Esophagus mucosa (tissue), 1 donor: ENCODE measurements around the gene TELO2. TPM values are rescaled to one million over a fixed set of nuclear protein-coding genes. Genes with fewer than 3 reads are reported as not detected.

Experiments
- ATAC-seq: fragments of 200-7000 bp; cut with Tn5 transposase; one replicate; pipeline ENCODE4 v1.9.1; 2020
- total RNA-seq: library from RNA; stranded (reverse); gene quantifications from one replicate; pipeline ENCODE4 v1.2.4, GENCODE V29; 2023
- donor health status: DM: yes; HTN: yes; CAD: no.

TELO2 gene
- total RNA-seq, 1 donor from 2014 or later, result 21.3 TPM

GRCh38 chr16:1500465-1501150 lies 7.4 kb downstream of the TELO2 start:
- no peak for ATAC-seq

GRCh38 chr16:1501630-1502029 lies 8.5 kb downstream of the TELO2 start:
- ATAC-seq, result no peak

- ATAC-seq, result no peak
These were observed 9.2 kb downstream of the TELO2 start for GRCh38 chr16:1502092-1503004.

- no peak for ATAC-seq
These were observed 10.2 kb downstream of the TELO2 start for GRCh38 chr16:1503110-1503955.

- no peak for ATAC-seq
These were observed 12.1 kb downstream of the TELO2 start for GRCh38 chr16:1505073-1505844.

- ATAC-seq, result no peak
These were observed 12.8 kb downstream of the TELO2 start for GRCh38 chr16:1505912-1506311.

- no peak for ATAC-seq
These were observed 13.5 kb downstream of the TELO2 start for GRCh38 chr16:1506494-1507213.

- no peak for ATAC-seq
These were observed 15.5 kb downstream of the TELO2 start for GRCh38 chr16:1508494-1509187.

GRCh38 chr16:1509307-1510221 lies 16.4 kb downstream of the TELO2 start:
- ATAC-seq, result peak; percentile 35

- ATAC-seq, result no peak
These were observed 17.1 kb downstream of the TELO2 start for GRCh38 chr16:1510272-1510671.

- ATAC-seq, result peak; percentile 4
These were observed 17.8 kb downstream of the TELO2 start for GRCh38 chr16:1510941-1511351.

GRCh38 chr16:1511662-1512569 lies 18.8 kb downstream of the TELO2 start:
- ATAC-seq, result no peak

- ATAC-seq, result no peak
These were observed 19.6 kb downstream of the TELO2 start for GRCh38 chr16:1512774-1513173.

GRCh38 chr16:1514507-1514906 lies 21.3 kb downstream of the TELO2 start:
- ATAC-seq, result no peak

GRCh38 chr16:1518626-1519135 lies 25.5 kb downstream of the TELO2 start:
- ATAC-seq, result peak; percentile 13

- peak; percentile 8 for ATAC-seq
These were observed 26.7 kb downstream of the TELO2 start for GRCh38 chr16:1519831-1520230.

- ATAC-seq, result no peak
These were observed 27.3 kb downstream of the TELO2 start for GRCh38 chr16:1520461-1520860.

GRCh38 chr16:1523581-1524245 lies 30.6 kb downstream of the TELO2 start:
- no peak for ATAC-seq
